Gastrocnemius medialis (tissue), 4 donors: ENCODE measurements around the gene TMEM267.

Source experiments
- POLR2A ChIP-seq, 2 donors: fragments of 450-650 bp; IDR thresholded peaks; one replicate each; pipeline ENCODE4 v1.6.1; 2017; ENCODE audit warnings: antibody characterized with exemption in 2 of 2, mild to moderate bottlenecking in 2 of 2, moderate library complexity in 2 of 2
- TF ChIP-seq, protein P1 (sequence below), 5 experiments: fragments of 450-650 bp in 3 of 5; fragments of 200-600 bp in 2 of 5; sonication (generic) in 2 of 5; IDR thresholded peaks in 4 of 5; conservative IDR thresholded peaks in 1 of 5; 1 replicate in 4 of 5; 2 replicates in 1 of 5; pipeline ENCODE4 v1.5.1; 2016 to 2019; ENCODE audit warnings: antibody characterized with exemption in 5 of 5, mild to moderate bottlenecking in 3 of 5, moderate library complexity in 3 of 5

DNA sequence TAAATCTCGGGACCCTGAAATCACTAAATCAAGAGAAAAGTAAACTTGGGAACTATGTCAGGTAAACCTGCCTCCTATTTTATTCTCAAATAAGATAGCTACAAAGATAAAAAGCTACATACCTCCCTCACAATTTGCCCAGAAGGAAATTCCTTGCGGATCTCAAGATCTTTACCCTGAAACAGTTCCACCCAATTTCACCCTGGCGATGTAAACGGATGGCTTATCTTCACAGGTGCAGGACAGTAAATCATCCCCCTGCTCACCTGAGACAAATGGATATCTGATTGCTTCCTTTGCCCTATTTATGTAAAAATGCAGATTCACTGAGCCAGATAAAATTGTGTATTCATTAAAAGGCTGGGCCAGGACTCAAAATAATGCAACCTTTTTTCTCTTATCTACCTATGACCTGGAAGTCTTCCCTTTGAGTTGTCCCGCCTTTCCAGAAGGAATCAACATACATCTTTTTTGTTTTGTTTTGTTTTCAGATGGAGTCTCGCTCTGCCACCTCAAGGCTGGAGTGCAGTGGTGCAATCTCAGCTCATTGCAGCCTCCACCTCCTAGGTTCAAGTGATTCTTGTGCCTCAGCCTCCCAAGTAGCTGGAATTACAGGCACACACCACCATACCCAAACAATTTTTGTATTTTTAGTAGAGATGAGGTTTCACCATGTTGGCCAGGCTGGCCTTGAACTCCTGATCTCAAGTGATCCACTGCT lies 13.8 kb downstream of the TMEM267 start:
- TF ChIP-seq, protein P1, sequence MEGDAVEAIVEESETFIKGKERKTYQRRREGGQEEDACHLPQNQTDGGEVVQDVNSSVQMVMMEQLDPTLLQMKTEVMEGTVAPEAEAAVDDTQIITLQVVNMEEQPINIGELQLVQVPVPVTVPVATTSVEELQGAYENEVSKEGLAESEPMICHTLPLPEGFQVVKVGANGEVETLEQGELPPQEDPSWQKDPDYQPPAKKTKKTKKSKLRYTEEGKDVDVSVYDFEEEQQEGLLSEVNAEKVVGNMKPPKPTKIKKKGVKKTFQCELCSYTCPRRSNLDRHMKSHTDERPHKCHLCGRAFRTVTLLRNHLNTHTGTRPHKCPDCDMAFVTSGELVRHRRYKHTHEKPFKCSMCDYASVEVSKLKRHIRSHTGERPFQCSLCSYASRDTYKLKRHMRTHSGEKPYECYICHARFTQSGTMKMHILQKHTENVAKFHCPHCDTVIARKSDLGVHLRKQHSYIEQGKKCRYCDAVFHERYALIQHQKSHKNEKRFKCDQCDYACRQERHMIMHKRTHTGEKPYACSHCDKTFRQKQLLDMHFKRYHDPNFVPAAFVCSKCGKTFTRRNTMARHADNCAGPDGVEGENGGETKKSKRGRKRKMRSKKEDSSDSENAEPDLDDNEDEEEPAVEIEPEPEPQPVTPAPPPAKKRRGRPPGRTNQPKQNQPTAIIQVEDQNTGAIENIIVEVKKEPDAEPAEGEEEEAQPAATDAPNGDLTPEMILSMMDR (IDR thresholded peaks at IDR 0.05 in 4 of 5, conservative IDR thresholded peaks at IDR 0.05 in 1 of 5) = no peak
- no peak for TF ChIP-seq POLR2A (IDR thresholded peaks at IDR 0.05)
